NCI-H526 treated with DMSO at 0.1 percent for 48 hours (cell line): ENCODE measurements around the gene SH3PXD2A.
"Not testable (repeated sequence)": the region's sequence is repeated elsewhere in the genome, so short reads cannot be mapped to it uniquely, and the experiment has no call there.

Experiments
- DNase-seq: peaks from one replicate; lab custom pipeline; 2025; lab: John Stamatoyannopoulos, UW

SH3PXD2A gene

GRCh38 chr10:103666087-103666761 lies 189.2 kb downstream of the SH3PXD2A start:
- DNase-seq, result no peak

- DNase-seq, result no peak
These were observed 190.1 kb downstream of the SH3PXD2A start for GRCh38 chr10:103665162-103665889.

GRCh38 chr10:103663802-103664201 lies 191.6 kb downstream of the SH3PXD2A start:
- no peak for DNase-seq

GRCh38 chr10:103663236-103663635 lies 192.1 kb downstream of the SH3PXD2A start:
- no peak for DNase-seq

- DNase-seq, result not testable (repeated sequence)
These were observed 192.7 kb downstream of the SH3PXD2A start for GRCh38 chr10:103662704-103663103.

- DNase-seq, result no peak
These were observed 194.0 kb downstream of the SH3PXD2A start for GRCh38 chr10:103661198-103661950.

- no peak for DNase-seq
These were observed 194.8 kb downstream of the SH3PXD2A start for GRCh38 chr10:103660364-103661197.

GRCh38 chr10:103659674-103660363 lies 195.6 kb downstream of the SH3PXD2A start:
- no peak for DNase-seq

- no peak for DNase-seq
These were observed 197.3 kb downstream of the SH3PXD2A start for GRCh38 chr10:103658049-103658577.

- DNase-seq, result no peak
These were observed 198.2 kb downstream of the SH3PXD2A start for GRCh38 chr10:103657061-103657591.

- DNase-seq, result no peak
These were observed 200.5 kb downstream of the SH3PXD2A start for GRCh38 chr10:103654925-103655324.

GRCh38 chr10:103653581-103654037 lies 201.8 kb downstream of the SH3PXD2A start:
- no peak for DNase-seq

- DNase-seq, result no peak
These were observed 202.6 kb downstream of the SH3PXD2A start for GRCh38 chr10:103652599-103653281.

- no peak for DNase-seq
These were observed 203.4 kb downstream of the SH3PXD2A start for GRCh38 chr10:103651783-103652476.

- DNase-seq, result no peak
These were observed 204.0 kb downstream of the SH3PXD2A start for GRCh38 chr10:103651333-103651732.

GRCh38 chr10:103649654-103650423 lies 205.5 kb downstream of the SH3PXD2A start:
- DNase-seq, result no peak

GRCh38 chr10:103648636-103649532 lies 206.5 kb downstream of the SH3PXD2A start:
- DNase-seq, result no peak

GRCh38 chr10:103648251-103648635 lies 207.1 kb downstream of the SH3PXD2A start:
- no peak for DNase-seq
